GM19240 (cell line): Measurements from ENCODE around the gene OAF.

ENCODE experiments used
- DNase-seq: peaks from one replicate; pipeline ENCODE4 v3.0.0; 2011; ENCODE audit warnings: low spot score; ENCODE audit not compliant: insufficient read length

The OAF gene

DNA sequence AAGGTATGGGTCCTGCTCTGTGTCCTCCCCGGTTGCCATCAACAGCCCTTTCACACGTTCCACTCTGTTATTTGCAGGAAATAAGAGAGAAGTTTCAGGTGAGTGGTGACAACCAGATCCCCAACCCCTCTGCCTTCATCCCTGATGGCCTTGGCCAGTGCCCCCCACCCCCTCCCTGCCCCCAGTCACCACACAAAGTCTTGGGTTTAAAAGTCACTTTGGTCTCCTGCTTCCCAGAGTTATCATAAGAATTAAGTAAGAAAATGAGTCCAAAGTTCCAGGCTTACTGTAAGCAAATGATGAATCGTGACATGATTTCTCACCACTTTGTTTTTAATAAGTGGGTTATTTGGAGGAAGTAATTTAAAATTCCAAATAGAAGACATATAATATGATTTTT, 9.2 kb upstream of the OAF start:
- no peak for DNase-seq

DNA sequence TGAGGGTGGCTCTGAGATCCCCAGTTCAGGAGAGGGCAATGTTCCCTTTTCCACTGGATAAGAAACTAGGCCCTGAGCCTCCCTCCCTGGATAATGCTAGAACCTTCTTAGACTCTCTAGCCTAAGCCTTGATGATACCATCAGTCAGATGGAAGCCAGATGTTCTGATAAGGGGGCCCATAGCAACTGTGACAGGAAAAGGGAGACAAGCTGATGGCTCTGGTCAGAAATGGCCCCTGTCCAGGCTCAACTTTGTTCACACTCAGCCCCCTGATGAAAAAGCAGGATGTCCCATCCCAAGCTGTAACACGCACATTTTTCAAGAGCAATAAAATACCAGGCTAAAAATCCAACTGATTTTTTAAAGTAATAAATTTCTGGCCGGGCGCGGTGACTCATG, 7.2 kb upstream of the OAF start:
- DNase-seq: no peak

GRCh38 chr11:120205596-120206161, 5.2 kb upstream of the OAF start:
- DNase-seq: no peak

- DNase-seq: no peak
Observed at GRCh38 chr11:120207512-120207911, 3.3 kb upstream of the OAF start.

DNA sequence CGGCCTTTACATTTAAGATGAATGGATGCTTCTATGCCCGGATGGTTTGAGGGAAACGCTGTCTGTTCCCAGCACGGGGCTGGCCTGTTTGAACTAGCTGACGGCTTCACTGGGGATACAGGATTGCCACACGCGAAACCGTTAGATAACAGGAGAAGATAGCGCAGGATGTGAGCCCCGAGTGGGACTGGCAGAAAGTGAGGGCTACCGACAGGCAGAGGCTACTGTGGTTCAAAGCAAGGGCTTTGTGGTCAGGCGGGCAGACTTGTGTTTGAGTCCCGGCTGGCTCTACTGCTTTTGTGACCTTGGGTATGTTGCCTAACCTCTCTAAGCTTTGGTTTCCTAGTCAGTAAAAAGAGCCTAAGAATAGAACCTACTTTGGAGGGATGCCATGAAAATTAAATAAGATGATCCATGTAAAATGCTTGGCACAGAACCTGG, 2.8 kb upstream of the OAF start:
- DNase-seq: no peak

GRCh38 chr11:120208777-120209176, 2.1 kb upstream of the OAF start:
- DNase-seq: no peak

DNA sequence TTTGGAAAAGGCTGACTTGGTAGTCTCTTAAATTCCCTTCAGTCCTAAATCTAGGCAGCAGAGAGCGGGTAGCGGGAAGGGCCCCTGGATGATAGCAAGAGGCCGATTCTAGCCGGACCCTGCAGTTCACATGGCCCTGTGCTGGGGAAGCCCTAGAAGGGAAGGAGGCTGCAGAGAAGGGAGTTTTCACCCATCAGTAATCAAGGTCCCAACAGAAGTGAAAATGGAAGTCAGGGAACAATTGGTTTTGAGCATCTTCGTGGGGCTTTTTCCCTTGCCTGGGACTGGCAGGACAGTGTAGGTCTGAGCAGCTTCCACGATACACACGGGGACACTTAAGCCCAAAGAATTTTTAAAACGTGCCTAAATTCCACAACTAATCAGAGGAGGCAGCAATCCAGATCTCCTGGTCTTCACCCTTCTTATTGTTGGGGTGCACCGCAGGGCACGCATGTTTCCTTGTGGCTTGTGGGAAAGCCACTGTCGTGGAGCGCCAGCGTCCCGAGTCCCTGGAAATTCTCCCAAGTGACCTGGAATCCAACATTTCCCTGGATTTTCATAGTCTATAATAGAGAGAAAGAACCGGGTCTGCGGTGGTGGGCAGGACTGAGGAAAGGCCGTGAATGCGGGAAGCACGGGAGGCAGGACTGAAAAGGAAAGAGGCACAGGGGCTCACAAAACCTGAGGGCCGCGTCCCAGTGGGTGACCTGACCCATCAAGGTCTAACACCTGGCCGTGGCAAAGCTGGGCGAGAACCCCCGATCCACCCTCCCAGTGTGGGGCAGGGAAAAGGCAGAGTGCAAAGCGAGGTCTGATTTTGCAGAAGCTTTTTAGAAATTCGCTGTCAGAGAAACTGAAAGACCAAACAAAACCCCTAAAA, 846 bp upstream of the OAF start:
- DNase-seq: no peak

- DNase-seq: no peak
Observed at GRCh38 chr11:120211522-120212258, 858 bp downstream of the OAF start.

DNA sequence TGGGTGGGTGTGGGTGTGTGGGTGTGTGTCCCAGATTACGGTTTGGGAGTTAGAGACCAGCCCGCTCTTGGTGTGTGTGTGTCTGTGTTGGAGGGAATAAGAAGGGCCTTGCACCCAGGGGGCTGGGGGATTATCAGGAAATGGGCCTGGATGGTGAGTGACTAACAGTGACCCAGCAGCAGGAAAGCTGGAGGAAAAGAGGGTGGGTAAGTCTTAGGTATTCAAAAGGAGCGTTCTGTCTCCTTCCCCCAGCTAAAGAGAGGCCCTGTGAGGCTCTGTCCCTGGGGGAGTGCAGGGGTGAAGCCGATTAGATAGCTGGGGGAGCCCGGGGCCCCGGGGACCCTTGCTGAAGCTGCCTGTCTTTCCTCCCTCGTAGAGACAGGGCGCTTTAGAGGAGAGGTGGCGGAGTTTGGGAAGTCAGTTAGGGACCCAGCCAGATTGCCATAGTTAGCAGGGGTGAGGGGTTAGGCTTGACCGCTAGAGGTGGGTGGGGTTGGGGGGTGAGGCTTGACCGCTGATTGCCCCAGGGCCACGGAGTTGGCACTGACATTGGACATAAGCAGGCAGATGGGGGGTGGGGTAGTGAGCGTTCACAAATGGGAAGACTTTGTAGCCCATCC, 1.5 kb downstream of the OAF start:
- DNase-seq: no peak

GRCh38 chr11:120212926-120213325, 2.1 kb downstream of the OAF start:
- no peak for DNase-seq

GRCh38 chr11:120214581-120214980, 3.7 kb downstream of the OAF start:
- no peak for DNase-seq

DNA sequence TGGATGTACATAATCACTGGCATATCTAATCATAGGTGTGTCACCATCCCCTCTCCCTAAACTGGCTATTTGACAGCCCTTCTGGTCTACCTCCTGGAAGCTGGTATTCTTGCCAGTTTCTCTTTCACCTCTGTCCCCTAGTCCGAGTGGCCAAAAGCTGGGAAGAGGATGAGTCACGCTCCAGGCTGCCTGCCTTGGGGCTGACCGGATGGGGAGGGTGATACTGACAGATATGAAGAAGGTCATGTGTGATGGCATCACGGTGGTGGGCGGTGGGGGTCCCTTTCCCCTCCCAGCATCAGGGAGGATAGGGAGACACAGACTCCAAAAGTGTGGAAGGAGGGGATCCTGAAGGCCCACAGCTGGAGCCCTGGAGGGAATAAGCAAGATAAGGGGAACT, 4.8 kb downstream of the OAF start:
- no peak for DNase-seq

- DNase-seq: no peak
Observed at GRCh38 chr11:120216426-120217102, 5.7 kb downstream of the OAF start.

DNA sequence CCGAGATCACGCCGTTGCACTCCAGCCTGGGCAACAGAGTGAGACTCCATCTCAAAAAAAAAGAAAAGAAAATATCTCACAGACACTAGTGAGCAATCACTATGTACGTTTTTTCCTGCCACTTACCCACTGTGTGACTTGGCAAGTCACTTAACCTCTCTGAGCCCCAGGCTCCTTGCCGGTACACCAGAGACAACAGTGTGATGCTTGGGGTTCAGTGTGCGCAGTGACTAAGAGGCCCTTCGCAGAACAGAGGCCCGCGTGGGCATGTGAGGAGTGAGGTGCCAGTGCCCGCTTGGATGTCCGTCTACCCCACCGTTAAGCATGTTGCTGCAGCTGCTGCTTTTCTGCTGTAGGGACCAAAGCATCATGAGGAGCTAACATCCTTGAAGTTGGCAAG, 6.7 kb downstream of the OAF start:
- no peak for DNase-seq

- no peak for DNase-seq
Observed at GRCh38 chr11:120217941-120218694, 7.3 kb downstream of the OAF start.

DNA sequence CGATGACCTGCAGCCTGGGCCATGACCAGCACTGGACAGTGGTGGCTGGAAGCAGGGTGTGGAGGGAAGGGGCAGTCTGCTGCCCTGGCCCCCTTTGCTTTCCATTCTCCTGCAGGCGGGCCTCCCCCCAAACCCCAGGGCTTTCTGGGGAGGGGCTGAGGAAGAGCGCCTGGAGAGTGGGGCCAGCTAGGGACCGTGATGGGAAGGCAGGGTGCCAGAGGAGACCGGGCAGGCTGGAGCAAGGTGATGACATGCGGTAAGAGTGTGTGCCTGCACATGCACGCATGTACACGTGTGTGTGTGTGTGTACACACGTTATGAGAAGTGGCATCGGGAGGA, 7.8 kb downstream of the OAF start:
- DNase-seq: no peak

- no peak for DNase-seq
Observed at GRCh38 chr11:120219232-120219937, 8.6 kb downstream of the OAF start.

GRCh38 chr11:120219938-120220746, 9.3 kb downstream of the OAF start:
- DNase-seq: no peak

DNA sequence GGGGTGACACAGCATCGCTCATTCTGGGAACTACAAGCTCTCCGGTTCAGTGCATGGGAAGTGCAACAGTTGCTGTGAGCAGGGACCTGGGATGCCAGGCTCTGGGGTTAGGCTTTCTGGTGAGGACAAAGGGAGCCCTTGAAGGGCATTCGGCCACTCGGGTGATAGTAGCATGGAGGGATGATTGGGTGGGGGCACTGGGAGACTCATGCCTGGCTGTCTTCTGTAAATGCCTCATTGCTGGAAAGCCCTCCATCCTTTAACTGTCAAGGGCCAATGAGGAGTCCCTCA, 9.9 kb downstream of the OAF start:
- DNase-seq: no peak
